H1 (cell line): ENCODE data around the gene AIFM1. TPM values are rescaled to one million over a fixed set of nuclear protein-coding genes. Genes with fewer than 3 reads are reported as not detected.
A peak's percentile ranks its signal among the peaks of the same experiment; 100 is the strongest.

Experiments used
- EZH2 ChIP-seq: fragments of 200-600 bp; sonication (generic); IDR thresholded peaks from 2 replicates; pipeline ENCODE4 v1.7.1; 2012; ENCODE audit warnings: low read depth, mild to moderate bottlenecking, moderate library complexity, low read length, inconsistent platforms; ENCODE audit not compliant: severe bottlenecking
- MAX ChIP-seq: IDR thresholded peaks from 2 replicates; pipeline ENCODE4 v1.6.1; 2012; ENCODE audit warnings: inconsistent platforms
- polyA plus RNA-seq, 7 experiments: library from polyadenylated mRNA; depleted of rRNA in 3 of 7; stranded (reverse) in 5 of 7; unstranded in 2 of 7; fragments of >200 nt in 5 of 7; fragments of 200-250 nt in 2 of 7; gene quantifications; 1 replicate in 5 of 7; 2 replicates in 1 of 7; 4 replicates in 1 of 7; pipeline versions ENCODE4 v1.2.1 to v1.2.3, GENCODE V29; 2011 to 2013; ENCODE audit warnings: missing spikeins in 2 of 7, mixed read lengths in 2 of 7
- total RNA-seq: library from RNA; stranded (reverse); fragmentation: NEBNext Ultra II Directional; extraction: Animal tissue kit (Norgen Biotek cat#: 25700); gene quantifications from 2 replicates; pipeline ENCODE4 v1.2.1, GENCODE V29; 2021

AIFM1 gene
- total and polyA plus RNA-seq, 2 of the 8 experiments (the other 6 are each of a cell fraction or from before 2014, with no cell fraction given) = 34.1 to 55.4 TPM

GRCh38 chrX:130120746-130121504, 44.7 kb downstream of the AIFM1 start (continued):
- TF ChIP-seq MAX (peak; percentile 91), EZH2 (no peak)
- TF ChIP-seq, all 59 proteins: peak for 11
